COLO668 (cell line): Measurements from ENCODE around the gene SFXN4.
A peak's percentile ranks its signal among the peaks of the same experiment; 100 is the strongest.

Source experiments
- DNase-seq: peaks from one replicate; lab custom pipeline; 2025; ENCODE audit not compliant: unreplicated experiment; lab: John Stamatoyannopoulos, UW

The SFXN4 gene, protein sequence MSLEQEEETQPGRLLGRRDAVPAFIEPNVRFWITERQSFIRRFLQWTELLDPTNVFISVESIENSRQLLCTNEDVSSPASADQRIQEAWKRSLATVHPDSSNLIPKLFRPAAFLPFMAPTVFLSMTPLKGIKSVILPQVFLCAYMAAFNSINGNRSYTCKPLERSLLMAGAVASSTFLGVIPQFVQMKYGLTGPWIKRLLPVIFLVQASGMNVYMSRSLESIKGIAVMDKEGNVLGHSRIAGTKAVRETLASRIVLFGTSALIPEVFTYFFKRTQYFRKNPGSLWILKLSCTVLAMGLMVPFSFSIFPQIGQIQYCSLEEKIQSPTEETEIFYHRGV

DNA sequence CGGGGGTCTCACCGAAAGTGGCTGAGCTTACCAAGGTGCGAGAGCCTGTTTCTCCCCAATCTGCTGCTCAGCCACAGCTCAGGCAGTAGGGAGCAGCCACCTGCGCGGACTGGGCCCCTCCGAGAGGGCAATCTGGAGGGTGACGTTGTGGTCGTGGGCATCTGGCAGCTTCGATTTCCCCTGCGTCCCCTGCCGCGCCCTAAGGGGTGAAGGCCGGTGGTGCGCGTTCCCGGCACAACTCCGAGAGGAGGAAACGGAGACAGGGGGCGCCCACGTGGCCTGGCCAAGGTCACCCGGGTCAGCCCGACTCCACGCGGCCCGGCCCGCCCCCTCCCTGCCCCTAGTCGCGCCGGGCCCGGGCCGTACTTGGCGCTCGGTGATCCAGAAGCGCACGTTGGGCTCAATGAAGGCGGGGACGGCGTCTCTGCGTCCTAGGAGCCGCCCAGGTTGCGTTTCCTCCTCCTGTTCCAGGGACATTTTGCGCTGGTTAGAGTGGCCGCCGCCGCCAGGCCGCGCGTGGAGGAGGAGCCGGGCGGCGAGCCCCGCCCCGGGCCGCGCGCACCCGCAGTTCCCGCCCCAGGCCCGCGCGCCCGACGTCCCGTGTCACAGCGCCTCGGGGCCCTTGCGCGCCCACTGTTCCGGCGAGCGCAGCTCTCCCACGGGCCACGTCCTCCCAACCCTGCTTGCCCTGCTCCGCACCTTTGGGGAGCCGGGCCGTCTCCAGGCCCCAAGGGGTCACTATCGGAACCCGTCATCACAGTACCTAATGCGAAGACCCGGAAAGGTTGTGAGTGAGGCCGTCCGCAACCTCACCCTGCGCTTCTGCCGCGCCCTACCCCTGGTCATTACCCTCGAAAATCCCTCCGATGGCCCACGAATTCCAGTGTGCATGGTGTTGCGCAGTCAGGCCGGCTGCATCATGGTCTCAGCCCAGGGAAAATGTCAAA is at the start of gene SFXN4:
TSS of gene SFXN4 (minus strand) at position 544 of the 947 bp plus-strand sequence. CDS start at position 477, 67 bp downstream.
- peak; percentile 85 for DNase-seq

DNA sequence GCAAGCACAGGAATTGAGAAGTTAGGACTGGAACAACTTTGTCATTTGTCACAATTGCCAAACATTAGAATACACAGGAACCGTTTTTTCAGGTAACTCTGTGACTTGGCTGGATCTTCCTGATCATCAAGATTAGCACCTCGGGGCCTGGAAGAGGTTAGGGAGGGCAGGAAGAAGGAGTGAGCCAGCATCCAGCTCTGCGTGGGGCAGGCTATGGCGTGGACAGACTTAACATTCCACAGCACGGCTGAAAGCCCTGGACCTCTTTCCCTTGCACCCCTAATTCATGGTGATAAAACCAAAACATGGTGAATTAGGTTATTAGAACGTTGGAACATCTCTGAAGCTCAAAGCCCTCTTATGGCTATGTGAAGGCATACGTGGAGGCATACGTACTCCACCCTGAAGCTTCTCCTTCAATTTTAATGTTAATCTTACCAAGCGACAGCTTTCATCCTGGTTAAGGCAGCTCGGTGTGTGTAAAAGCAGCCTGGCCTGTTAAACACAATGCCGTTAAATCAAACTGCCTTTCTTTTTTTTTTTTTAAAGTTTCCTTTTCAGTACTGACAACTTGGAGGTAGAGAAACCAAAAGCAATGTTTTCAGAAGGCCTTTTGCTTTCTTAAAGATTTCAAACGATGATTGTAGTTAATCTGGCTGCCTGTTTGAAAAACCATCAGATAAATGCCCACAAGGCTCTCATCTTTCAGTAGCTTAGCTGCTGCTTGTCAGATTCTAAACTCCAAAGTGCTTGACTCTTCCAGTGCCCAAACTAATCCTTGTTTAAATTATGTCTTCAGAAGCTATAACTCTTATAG is 46.3 kb upstream of the SFXN4 start:
- no peak for DNase-seq

DNA sequence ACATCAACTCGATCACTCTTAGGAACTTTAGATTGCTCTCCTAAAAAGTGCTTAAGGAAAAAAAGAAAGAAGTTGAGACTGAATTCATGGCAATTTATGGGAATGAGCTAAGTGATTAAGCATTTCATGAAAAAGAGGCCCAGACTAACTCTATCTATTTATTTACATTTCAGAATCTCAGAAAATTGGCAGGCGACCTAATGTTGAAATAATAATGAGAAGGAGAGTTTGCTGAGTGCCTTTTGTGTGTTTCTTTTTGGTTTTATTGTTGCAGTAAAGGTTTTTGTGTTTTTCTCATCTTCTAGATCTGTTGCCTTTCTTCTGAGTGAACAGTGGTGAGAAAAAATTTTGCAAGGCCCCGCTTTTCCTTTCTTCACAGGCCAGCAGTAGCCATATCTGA is 45.7 kb upstream of the SFXN4 start:
- DNase-seq, result no peak

DNA sequence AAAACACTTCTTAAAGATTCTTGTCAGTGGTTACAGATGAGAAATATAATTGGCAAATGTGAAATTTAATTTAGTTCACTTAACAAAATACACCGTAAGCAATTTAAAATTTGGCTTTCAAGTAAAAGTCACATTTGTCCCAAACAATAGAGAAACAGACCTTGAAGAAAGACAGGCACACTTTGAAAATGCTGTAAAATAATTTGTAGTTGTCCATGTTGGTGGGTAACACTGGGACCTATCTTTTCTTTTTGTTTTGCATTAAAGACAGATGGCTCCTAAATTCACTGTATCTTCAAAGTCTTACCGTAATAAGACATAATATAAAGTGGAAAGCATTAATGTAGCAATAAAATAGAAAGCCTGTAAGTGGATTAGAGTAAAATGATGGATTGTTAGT is 45.1 kb upstream of the SFXN4 start:
- DNase-seq, result no peak

DNA sequence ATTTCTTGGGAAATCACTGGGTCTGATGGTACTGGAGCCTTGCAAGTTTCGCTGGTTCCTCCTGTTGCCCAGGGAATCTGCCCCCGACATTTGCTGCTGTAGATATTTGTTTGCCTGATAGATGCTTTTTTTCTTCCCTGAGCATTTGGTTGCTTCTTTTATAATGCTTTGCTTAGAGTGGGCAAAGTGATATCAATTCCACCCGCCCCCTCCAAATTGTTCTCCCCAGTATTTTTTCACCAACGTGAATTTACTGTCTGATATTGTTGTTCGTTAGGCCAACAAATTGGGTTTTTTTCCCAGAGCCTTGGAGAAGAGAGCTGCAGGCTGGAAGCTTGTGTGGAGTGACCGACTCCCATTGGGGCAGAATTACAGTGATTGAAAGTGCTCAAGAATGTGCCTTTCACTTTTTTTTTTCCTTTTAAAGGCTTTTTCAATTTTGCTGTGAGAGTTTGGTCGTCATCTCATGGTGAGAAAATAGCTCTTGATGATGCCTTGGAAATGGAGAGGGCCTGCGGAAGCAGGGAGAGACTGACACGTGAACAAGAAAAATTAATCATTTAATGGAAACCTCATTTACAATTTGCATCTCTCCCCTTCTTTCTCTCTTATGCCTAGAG is 44.3 kb upstream of the SFXN4 start:
- DNase-seq, result no peak

DNA sequence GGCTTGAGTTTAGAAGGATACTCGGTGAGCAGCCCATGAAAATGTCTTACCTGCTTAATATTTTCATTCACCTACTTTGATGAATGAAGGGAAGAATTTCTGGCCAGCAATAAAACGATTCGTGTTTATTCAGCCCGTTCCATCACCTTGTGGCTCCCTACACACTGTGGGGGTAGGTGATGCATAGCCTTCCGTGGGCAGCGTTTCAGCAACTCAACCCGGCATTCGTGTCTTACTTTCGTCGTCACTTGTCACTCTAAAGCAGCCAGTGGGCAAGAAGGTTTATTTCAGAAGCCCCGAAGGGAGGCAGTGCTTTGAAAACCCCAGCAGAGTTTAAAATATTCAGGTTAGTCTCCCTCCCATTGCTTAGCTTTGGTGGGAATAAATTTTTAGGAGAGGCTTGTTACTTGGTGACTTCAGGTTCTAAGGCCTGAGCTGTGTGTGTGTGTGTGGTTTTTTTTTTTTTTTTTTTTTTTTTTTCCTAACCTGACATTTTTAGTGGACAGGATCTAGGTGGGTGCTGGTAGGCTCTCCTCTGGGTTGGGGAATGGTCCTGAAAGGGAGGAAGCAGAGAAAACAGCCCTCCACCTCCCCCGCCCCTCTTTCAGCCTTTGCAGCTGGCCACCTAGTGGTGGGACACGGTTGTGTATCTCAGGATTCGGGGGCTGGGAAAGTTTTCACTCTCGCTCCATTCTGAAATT is 43.7 kb upstream of the SFXN4 start:
- peak; percentile 38 for DNase-seq

DNA sequence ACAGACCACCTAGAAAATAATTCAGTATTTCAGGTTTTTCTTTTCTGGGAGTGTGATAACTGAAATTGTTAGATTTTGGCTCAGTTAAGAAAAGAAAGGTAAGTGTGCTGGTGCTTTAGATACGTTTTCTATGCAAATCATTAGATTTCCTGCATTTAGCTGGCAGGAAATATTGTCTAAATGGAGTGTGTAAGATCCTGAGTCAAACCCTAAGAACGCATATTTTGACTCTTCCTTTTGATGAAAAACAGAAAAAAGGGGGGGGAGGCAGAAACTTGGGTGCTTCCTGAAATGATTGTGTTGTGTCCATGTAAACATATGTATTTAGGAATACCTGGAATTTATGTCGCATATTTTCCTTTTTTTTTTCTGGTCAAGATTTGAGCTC is 43.0 kb upstream of the SFXN4 start:
- DNase-seq, result no peak

DNA sequence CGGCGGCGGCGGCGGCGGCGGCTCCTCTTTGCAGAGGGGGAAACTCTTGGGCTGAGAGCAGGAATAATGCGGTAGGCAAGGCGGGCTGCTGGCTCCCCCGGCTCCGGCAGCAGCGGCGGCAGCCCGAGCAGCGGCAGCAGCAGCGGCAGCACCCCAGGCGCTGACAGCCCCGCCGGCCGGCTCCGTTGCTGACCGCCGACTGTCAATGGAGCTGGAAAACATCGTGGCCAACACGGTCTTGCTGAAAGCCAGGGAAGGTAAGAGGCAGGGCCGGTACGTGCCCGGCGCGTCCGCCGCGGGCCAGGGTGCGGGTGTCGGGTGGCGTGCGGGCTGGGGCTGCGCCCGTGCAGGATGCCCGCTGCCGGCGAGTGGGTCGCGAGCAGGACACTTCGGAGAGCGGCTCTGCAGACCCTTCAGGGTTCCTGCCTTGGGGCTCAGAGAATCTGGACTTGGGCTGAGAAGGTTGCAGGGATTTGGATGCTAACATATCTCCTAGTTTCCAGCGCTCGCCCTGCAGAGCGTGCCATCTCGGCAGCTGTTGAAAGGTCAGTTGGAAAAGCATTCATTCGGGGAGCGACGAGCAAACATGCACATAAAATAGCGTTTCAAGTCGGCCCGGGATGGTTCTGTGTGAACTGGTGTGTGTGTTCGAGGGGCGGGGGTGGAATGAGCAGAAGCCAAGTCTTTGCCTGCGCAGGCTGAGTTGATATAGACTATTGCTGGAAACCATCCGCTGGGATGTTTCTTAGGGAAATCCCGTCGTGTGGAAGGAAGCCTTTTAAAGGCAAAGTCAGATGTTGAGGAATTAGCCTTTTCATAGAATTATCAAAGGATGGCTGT is 42.4 kb upstream of the SFXN4 start:
- DNase-seq, result peak; percentile 60

DNA sequence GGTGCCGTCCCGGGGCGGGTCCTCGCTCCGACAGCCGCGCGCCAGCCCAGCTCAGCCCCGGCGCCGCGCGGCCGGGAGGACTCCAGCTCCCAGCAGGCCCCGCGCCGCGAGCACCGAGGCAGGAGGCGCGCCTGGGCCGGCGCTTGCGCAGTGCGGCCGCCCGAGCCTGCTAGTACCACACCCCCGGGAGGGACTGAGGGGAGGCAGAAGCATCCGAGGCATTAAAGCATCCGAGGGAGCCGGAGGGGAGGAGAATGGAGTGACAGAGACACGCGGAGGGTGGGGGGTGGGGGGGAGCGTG is 41.8 kb upstream of the SFXN4 start, which contains the start of gene GRK5:
TSS of gene GRK5 (plus strand) at position 206 of the 301 bp plus-strand sequence. CDS start 347 bp downstream, outside the sequence.
- DNase-seq, result peak; percentile 94

DNA sequence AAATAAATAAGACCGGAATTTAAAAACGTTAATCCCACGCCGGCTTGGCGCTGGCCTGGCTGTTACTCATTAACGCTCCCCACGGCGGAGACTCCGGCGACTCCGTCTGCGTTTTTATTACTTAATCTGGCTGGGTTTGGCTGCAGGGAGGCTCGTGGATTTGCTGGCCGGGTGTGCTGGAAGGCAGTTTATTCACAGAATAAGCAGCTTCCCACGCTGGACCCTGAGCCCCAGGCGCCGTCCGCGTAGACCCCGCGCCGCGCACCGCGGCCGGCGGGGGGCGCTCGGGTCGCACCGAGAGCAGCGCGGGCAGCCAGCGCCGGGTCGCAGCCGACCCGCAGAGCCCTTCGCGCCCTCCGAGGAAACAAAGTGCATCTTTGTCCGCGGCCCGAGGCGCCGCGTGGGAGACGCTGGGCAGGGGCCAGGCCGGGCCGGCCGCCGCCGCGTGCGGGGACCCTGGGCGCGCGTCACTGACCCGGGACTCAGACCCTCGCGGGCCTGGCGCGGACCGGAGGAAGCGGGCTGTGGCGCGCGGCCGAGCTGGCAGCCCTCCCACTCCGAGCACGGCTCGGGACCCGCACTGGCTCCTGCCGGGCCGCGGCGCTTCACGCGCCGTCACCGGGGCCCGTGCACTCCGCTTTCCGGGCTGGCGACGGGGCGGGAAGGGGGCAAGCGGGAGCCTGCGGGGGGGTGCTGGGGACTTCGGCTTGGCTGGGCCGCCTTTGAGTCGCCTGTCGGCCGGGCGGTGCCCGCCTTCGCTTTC is 41.3 kb upstream of the SFXN4 start:
- peak; percentile 70 for DNase-seq

DNA sequence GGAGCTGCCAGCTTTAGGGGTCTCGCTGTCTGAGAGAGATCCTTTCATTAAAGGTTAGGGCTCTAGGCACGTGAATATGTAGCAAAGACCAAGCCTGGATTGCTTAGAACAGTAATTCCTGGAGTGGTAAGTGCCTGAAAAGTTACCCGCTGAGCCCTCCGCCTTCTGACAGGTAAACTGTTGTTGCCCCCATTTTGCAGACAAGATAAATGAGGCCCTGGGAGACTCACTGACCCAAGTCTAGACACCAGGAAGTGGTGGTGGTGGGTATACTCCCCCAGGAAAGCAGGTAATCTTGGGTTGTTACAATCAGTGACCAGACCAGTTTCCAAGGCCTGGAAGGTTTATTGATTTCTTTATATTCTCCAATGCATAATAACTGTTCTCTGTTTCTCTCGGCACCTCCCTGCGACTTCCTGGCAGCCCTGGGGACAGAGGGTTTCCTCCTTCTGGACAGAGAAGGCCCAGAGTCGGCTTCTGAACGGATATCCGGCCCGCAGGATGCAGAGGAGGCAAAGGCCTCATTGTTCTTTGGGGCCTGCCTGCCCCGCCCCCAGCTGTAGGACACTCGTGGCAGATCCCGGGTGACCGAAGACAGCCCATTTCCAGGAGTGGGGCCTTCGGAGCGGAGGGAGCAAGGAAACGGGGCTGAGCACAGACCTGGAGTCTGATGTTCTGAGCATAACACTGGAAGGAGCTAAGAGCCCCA is 40.5 kb upstream of the SFXN4 start:
- peak; percentile 32 for DNase-seq

DNA sequence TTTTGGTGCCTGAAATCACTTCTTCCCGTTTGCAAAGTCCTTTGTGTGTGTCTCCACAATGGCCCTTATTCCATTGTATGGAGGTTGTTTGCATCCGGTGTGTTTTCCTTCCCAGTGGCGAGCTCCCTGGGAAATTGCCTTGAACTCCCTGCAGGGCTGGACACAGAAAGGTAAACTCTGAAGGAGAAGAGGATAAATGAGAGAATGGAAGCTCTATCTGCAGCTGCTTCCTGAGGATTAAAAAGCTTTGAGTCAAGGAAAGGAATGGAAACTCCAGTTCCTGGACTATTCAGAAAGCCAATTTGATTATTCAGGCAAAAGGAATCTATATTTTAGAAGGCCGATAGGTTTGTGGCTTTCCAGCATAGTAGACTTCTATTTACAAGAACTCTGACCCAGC is 37.5 kb upstream of the SFXN4 start:
- no peak for DNase-seq

DNA sequence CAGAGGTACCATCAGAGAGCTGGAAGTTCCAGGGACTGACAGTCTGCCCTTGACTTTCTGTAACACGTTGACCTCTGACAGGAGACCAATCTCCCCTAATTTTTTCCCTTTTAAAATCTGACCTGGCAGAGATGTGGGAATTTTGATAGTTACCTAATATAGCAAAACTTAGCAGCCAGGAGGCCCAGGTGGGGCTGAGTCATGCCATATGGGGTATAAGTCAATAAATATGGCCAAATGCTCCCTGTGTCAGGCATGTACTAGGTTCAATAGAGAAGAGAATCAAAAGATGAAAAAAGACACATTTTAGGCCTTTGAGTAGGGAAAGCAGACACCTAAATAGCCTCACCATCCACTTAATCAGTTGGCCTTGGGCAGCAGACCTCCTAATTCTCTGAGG is 35.7 kb upstream of the SFXN4 start:
- no peak for DNase-seq

DNA sequence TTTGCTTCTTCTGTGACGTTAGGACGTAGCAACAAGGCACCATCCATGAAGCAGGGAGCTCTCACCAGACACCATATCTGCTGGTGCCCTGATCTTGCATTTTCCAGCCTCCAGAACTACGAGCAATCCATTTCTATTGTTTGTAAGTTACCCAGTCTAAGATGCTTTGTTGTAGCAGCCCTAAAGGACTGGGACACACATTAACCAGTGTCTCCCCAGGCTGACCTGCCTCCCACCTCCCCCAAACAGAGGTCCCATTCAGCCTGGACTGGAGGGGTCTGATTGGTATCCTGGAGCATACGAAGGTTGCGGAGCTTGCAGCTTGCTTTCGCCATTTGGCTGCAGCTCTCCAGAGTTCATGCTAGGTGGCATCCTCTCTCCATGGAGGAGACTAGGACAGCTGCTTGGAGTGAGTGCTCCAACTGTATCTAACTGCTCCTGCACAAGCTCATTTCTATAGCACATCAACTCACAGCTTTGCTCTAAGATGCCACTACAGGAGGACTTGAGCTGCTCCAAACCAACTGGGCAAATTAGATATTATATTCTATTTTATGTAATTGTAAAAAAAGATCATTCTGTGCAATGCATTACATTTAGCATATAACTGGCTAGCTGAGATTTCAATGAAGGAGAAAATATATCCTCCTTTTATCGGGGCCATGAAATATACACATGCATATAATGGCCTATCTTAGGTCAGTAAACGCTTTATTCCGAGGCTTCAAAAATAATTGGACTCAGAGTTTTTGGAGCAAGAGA is 33.9 kb upstream of the SFXN4 start:
- peak; percentile 31 for DNase-seq

DNA sequence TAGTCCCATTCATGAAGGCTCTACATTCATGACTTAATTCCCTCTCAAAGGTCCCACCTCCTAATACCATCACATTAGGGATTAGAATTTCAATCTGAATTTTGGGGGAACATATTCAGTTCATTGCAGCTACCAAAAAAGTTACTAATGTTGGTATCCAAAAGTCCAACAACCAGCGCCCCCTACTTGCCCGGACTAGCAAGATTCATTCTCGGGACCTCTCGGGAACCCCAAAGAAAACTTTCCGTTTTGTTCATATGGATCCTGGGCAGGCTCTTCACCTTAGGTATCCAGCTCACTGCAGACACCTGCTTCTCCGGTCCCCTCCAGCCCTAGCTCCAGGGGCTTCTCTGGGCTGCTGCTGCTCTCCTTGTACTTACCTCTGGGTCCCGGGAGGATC is 32.9 kb upstream of the SFXN4 start:
- DNase-seq, result no peak

DNA sequence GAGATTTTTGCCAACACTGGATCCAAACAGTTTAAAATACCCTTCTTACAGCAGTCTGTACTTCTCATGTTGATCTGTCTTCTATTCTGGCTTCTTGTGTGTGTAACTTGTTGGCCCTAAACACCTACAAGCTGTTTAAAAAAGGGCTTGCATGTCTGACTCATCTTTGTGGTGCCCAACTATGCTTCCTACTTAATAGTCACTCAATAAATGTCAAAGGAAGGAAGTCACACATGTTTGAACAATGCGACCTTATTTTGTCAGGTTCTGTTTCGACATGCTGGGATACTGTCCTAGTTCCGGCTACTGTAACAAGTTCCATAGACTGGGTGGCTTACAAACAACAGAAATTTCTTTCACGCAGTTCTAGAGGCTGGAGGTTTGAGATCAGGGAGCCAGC is 32.4 kb upstream of the SFXN4 start:
- DNase-seq, result no peak

DNA sequence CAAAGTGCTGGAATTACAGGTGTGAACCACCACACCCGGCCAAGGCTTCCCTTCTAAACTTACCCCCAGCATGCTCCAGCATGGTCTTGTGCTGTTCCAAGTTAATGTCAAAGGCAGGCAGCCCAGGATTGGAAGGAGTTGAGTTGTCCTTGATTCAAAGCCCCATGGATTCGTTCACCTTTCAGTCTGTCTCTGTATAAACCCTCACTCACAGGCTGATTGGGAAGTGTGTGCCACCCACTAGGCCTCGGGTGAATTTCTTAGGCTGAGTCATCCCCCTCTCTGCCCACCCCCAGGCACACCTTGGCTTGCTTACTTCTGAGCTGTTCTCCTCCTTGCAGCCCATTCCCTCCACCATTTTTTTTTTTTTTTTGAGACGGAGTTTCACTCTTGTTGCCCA is 26.4 kb upstream of the SFXN4 start:
- DNase-seq, result no peak
